HG02973 (cell line): ENCODE results near the gene RPS27A.
"Not testable (repeated sequence)": the region's sequence is repeated elsewhere in the genome, so short reads cannot be mapped to it uniquely, and the experiment has no call there.

ENCODE experiments used
- ATAC-seq: cut with Tn5 transposase; IDR thresholded peaks from one replicate; pipeline ENCODE4 v1.9.1; 2021; ENCODE audit warnings: moderate library complexity; ENCODE audit not compliant: unreplicated experiment

RPS27A gene

GRCh38 chr2:55232084-55232862, at the start of gene RPS27A, which contains the start of gene CLHC1:
RPS27A (plus strand) TSS chr2:55232688; CDS start chr2:55232825, 137 bp downstream.
CLHC1 (minus strand) TSS chr2:55232293; CDS start chr2:55222411, 9,882 bp downstream.
- peak; percentile 83 for ATAC-seq

- ATAC-seq: not testable (repeated sequence)
Observed at GRCh38 chr2:55186837-55187236, 45.7 kb upstream of the RPS27A start.

GRCh38 chr2:55191888-55192287, 40.6 kb upstream of the RPS27A start:
- not testable (repeated sequence) for ATAC-seq

GRCh38 chr2:55196526-55196925, 36.0 kb upstream of the RPS27A start:
- no peak for ATAC-seq

- no peak for ATAC-seq
Observed at GRCh38 chr2:55200416-55200815, 32.1 kb upstream of the RPS27A start.

GRCh38 chr2:55204536-55204935, 28.0 kb upstream of the RPS27A start:
- no peak for ATAC-seq

GRCh38 chr2:55204950-55205349, 27.5 kb upstream of the RPS27A start:
- ATAC-seq: no peak

- no peak for ATAC-seq
Observed at GRCh38 chr2:55213822-55214221, 18.7 kb upstream of the RPS27A start.

- no peak for ATAC-seq
Observed at GRCh38 chr2:55223958-55224760, 8.3 kb upstream of the RPS27A start.

- ATAC-seq: no peak
Observed at GRCh38 chr2:55224761-55225261, 7.7 kb upstream of the RPS27A start.

GRCh38 chr2:55225481-55226020, 6.9 kb upstream of the RPS27A start:
- ATAC-seq: no peak

- not testable (repeated sequence) for ATAC-seq
Observed at GRCh38 chr2:55227437-55228225, 4.9 kb upstream of the RPS27A start.

GRCh38 chr2:55228226-55228563, 4.3 kb upstream of the RPS27A start:
- no peak for ATAC-seq

- ATAC-seq: no peak
Observed at GRCh38 chr2:55229221-55229620, 3.3 kb upstream of the RPS27A start.

GRCh38 chr2:55230551-55230950, 1.9 kb upstream of the RPS27A start:
- no peak for ATAC-seq

- no peak for ATAC-seq
Observed at GRCh38 chr2:55231546-55232083, 873 bp upstream of the RPS27A start.

- ATAC-seq: peak; percentile 22
Observed at GRCh38 chr2:55232863-55233657, 572 bp downstream of the RPS27A start.

- no peak for ATAC-seq
Observed at GRCh38 chr2:55233658-55233940, 1.1 kb downstream of the RPS27A start.

GRCh38 chr2:55235724-55236538, 3.4 kb downstream of the RPS27A start:
- no peak for ATAC-seq
